SK-N-SH (cell line): ENCODE measurements around the gene PFKP. TPM values are rescaled to one million over a fixed set of nuclear protein-coding genes. Genes with fewer than 3 reads are reported as not detected.

Experiments
- CTCF ChIA-PET: fragments of 300-600, 350-600 bp; formaldehyde crosslinking; extraction: SDS; loops from one replicate; lab custom pipeline; 2021; lab: Yijun Ruan, JAX
- POLR2A ChIA-PET: fragments of 350-600 bp; sonication (Branson Sonifier 250); formaldehyde crosslinking; extraction: SDS; loops from one replicate; lab custom pipeline; 2020; ENCODE audit warnings: antibody characterized with exemption, inconsistent platforms; lab: Yijun Ruan, JAX
- DNase-seq: peaks from one replicate; pipeline ENCODE4 v3.0.0; 2012
- H2AFZ ChIP-seq: fragments of 200-600 bp; sonication (generic); 2 replicates; pipeline ENCODE4 v1.8.1; 2016; ENCODE audit warnings: antibody characterized with exemption, mild to moderate bottlenecking, low read depth
- H3F3A ChIP-seq: fragments of 200-600 bp; sonication (generic); replicated peaks from 2 replicates; pipeline ENCODE3; 2016; ENCODE audit warnings: antibody characterized with exemption, mild to moderate bottlenecking; ENCODE audit not compliant: insufficient read depth
- H3K27ac ChIP-seq, 2 experiments: fragments of 200-500 bp in 1 of 2; fragments of 200-600 bp in 1 of 2; sonication (Bioruptor generic) in 1 of 2; sonication (generic), shearing (Covaris generic) in 1 of 2; 2 replicates each; pipeline versions ENCODE4 v1.5.1 to v1.6.1; 2014 to 2016; ENCODE audit warnings: low read depth in 2 of 2, inconsistent platforms in 1 of 2, low read length in 1 of 2, mild to moderate bottlenecking in 1 of 2, mixed read lengths in 1 of 2
- H3K27me3 ChIP-seq: fragments of 200-600 bp; sonication (generic), shearing (Covaris generic); 2 replicates; pipeline ENCODE4 v1.6.1; 2016; ENCODE audit warnings: mixed run types; ENCODE audit not compliant: insufficient read depth
- H3K36me3 ChIP-seq, 2 experiments: fragments of 200-500 bp in 1 of 2; fragments of 200-600 bp in 1 of 2; sonication (Bioruptor generic) in 1 of 2; sonication (generic) in 1 of 2; replicated peaks in 1 of 2; 2 replicates each; pipeline versions ENCODE3 to v1.5.1; 2014 to 2016; ENCODE audit warnings: low read length in 1 of 2, mild to moderate bottlenecking in 1 of 2; ENCODE audit not compliant: insufficient read depth in 2 of 2, control insufficient read depth in 1 of 2
- H3K4me1 ChIP-seq, 2 experiments: fragments of 200-500 bp in 1 of 2; fragments of 200-600 bp in 1 of 2; sonication (Bioruptor generic) in 1 of 2; sonication (generic), shearing (Covaris generic) in 1 of 2; 2 replicates each; pipeline versions ENCODE4 v1.5.1 to v1.6.1; 2014 to 2016; ENCODE audit warnings: low read depth in 1 of 2, low read length in 1 of 2, mixed run types in 1 of 2; ENCODE audit not compliant: insufficient read depth in 2 of 2, control insufficient read depth in 1 of 2
- H3K4me2 ChIP-seq: fragments of 200-600 bp; sonication (generic), shearing (Covaris generic); 2 replicates; pipeline ENCODE4 v1.6.1; 2017; ENCODE audit warnings: mixed run types
- H3K4me3 ChIP-seq, 2 experiments: fragments of 200-500 bp in 1 of 2; fragments of 200-600 bp in 1 of 2; sonication (Bioruptor generic) in 1 of 2; sonication (generic), shearing (Covaris generic) in 1 of 2; 2 replicates each; pipeline versions ENCODE4 v1.5.1 to v1.8.1; 2014 to 2016; ENCODE audit warnings: low read depth in 2 of 2, inconsistent platforms in 1 of 2, low read length in 1 of 2, mild to moderate bottlenecking in 1 of 2, mixed read lengths in 1 of 2, moderate library complexity in 1 of 2
- H3K79me2 ChIP-seq: fragments of 200-600 bp; sonication (generic); 2 replicates; pipeline ENCODE4 v1.8.1; 2017; ENCODE audit warnings: mild to moderate bottlenecking; ENCODE audit not compliant: insufficient read depth
- H3K9ac ChIP-seq: fragments of 200-600 bp; sonication (generic); 2 replicates; pipeline ENCODE4 v1.6.1; 2017; ENCODE audit warnings: mixed run types
- H3K9me2 ChIP-seq: fragments of 200-600 bp; sonication (generic); 2 replicates; pipeline ENCODE4 v1.6.1; 2017; ENCODE audit warnings: mixed run types
- H3K9me3 ChIP-seq: fragments of 200-600 bp; sonication (generic); 2 replicates; pipeline ENCODE4 v1.6.1; 2017; ENCODE audit warnings: mixed run types, mild to moderate bottlenecking, moderate library complexity
- H4K20me1 ChIP-seq: fragments of 200-600 bp; sonication (generic); 2 replicates; pipeline ENCODE4 v1.6.1; 2017; ENCODE audit warnings: mild to moderate bottlenecking, mixed run types; ENCODE audit not compliant: insufficient read depth
- CHD2 ChIP-seq: fragments of 150-350 bp; IDR thresholded peaks from 2 replicates; pipeline ENCODE4 v1.6.1; 2018; ENCODE audit warnings: low read length; ENCODE audit not compliant: partially characterized antibody
- ELF1 ChIP-seq: IDR thresholded peaks from 2 replicates; pipeline ENCODE4 v1.4.0; 2012
- FOSL2 ChIP-seq: IDR thresholded peaks from 2 replicates; pipeline ENCODE4 v1.4.0; 2012; ENCODE audit warnings: low read depth, mild to moderate bottlenecking, moderate library complexity, borderline replicate concordance
- GATA2 ChIP-seq: sonication (generic); formaldehyde crosslinking; IDR thresholded peaks from 2 replicates; pipeline ENCODE4 v1.5.0; 2020; ENCODE audit warnings: mild to moderate bottlenecking, missing genetic modification reagents
- IRF3 ChIP-seq: fragments of 150-350 bp; IDR thresholded peaks from 2 replicates; pipeline ENCODE4 v1.6.1; 2016; ENCODE audit warnings: mild to moderate bottlenecking, low read depth, low read length
- JUND ChIP-seq: IDR thresholded peaks from 2 replicates; pipeline ENCODE4 v1.4.0; 2012
- MAX ChIP-seq: IDR thresholded peaks from 2 replicates; pipeline ENCODE4 v1.4.0; 2012; ENCODE audit warnings: low read depth
- NFIC ChIP-seq: IDR thresholded peaks from 2 replicates; pipeline ENCODE4 v1.4.0; 2012; ENCODE audit warnings: borderline replicate concordance
- NRF1 ChIP-seq: IDR thresholded peaks from 2 replicates; pipeline ENCODE4 v1.6.1; 2012; ENCODE audit warnings: low read depth, mild to moderate bottlenecking, low read length
- POLR2AphosphoS5 ChIP-seq: IDR thresholded peaks from 2 replicates; pipeline ENCODE4 v1.6.1; 2012; ENCODE audit warnings: low read depth, low read length
- RXRA ChIP-seq: IDR thresholded peaks from 2 replicates; pipeline ENCODE4 v1.4.0; 2012; ENCODE audit warnings: low read depth, mild to moderate bottlenecking, borderline replicate concordance
- SIN3A ChIP-seq: IDR thresholded peaks from 2 replicates; pipeline ENCODE4 v1.6.1; 2012; ENCODE audit warnings: low read depth, mild to moderate bottlenecking, low read length, moderate library complexity, borderline replicate concordance
- TEAD4 ChIP-seq: IDR thresholded peaks from 2 replicates; pipeline ENCODE4 v1.4.0; 2012; ENCODE audit warnings: mild to moderate bottlenecking, borderline replicate concordance; ENCODE audit not compliant: insufficient read depth
- USF1 ChIP-seq: IDR thresholded peaks from 2 replicates; pipeline ENCODE4 v1.4.0; 2012; ENCODE audit warnings: low read depth, borderline replicate concordance
- YY1 ChIP-seq: IDR thresholded peaks from 2 replicates; pipeline ENCODE4 v1.4.0; 2012; ENCODE audit warnings: low read depth, mild to moderate bottlenecking
- WGBS: methylation state at CpG from one replicate; pipeline ENCODE4 v1.1.6; 2017; ENCODE audit warnings: low lambda C conversion rate; 5-methylcytosine and 5-hydroxymethylcytosine counted together
- polyA plus RNA-seq, 3 experiments: library from polyadenylated mRNA; depleted of rRNA; stranded (reverse); fragments of >200 nt; gene quantifications; 2 replicates each; pipeline ENCODE4 v1.2.3, GENCODE V29; 2012
- TF ChIP-seq, protein P1 (sequence below): fragments of 200-600 bp; sonication (generic); IDR thresholded peaks from 2 replicates; pipeline ENCODE4 v1.6.1; 2017; ENCODE audit warnings: antibody characterized with exemption, mild to moderate bottlenecking, moderate library complexity

PFKP gene
- polyA plus RNA-seq, 1 of the 3 experiments (the other 2 are of a cell fraction), result 175 TPM

DNA sequence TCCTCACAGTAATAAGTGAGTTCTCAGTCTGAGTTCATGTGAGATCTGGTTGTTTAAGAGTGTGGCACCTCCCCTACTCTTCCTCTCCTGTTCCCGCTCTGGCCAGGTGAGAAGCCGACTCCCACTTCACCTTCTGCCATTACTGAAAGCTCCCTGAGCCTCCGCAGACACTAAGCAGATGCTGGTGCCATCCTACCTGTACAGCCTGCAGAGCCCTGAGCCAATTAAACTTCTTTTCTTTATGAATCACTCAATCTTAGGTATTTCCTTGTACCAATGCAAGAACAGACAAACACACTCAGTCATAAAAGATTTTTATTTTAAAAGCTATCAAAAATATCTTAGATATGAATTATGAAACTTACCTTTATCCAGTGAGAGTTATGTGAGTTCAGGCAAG, 39.5 kb upstream of the PFKP start:
- ChIA-PET POLR2A (no interaction called here), CTCF (interaction anchor here (0.8 to 1.2 kb wide), 2 partner anchors 15 to 100 kb away, joined by 3 to 4 read pairs; no protein-coding TSS in a partner anchor)
- H3K4me3 ChIP-seq, result no peak overlapping the region
- no peaks in the 10 kb centered on the region for H3K36me3 ChIP-seq
- no peak overlapping the region for H3K9ac ChIP-seq
- peaks cover 21% of the 10 kb centered on the region for H3K27me3 ChIP-seq
- H3F3A ChIP-seq, result no peaks in the 10 kb centered on the region
- 46% methylated on average over 3 of the region's 3 CpGs for WGBS
- H4K20me1 ChIP-seq, result no peaks in the 10 kb centered on the region
- DNase-seq, result no peak
- H3K9me3 ChIP-seq, result no peaks in the 10 kb centered on the region
- no peak overlapping the region for H3K27ac ChIP-seq
- H3K4me2 ChIP-seq, result no peak overlapping the region
- H3K4me1 ChIP-seq, result no peaks in the 10 kb centered on the region; a peak in 1 of 4 replicates
- H3K79me2 ChIP-seq, result no peaks in the 10 kb centered on the region
- no peak overlapping the region for H2AFZ ChIP-seq
- H3K9me2 ChIP-seq, result no peaks in the 10 kb centered on the region
- TF ChIP-seq GATA2 (no peak), RXRA (no peak), SIN3A (no peak), ELF1 (no peak), YY1 (no peak), TEAD4 (no peak), USF1 (no peak), JUND (no peak), IRF3 (no peak)

DNA sequence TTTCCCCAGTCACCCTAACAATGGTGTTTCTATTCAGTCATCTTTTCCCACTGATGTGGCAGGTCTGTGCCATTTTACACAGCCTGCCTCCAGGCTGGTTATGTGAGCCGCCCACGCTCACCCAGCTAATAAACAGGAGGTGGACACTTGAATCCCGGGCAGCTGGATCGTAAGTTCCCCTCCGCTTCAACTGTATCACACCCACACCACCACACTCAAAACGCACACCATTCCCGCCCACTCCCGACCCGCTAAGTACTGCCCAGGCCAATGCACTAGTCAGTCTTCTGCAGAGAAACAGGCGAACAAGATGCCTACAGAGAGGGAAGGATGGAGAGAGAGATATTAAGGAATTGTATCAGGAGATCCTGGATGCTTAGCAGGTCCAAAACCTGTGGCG, 38.9 kb upstream of the PFKP start:
- Histone ChIP-seq H3K4me3 (no peak overlapping the region), H4K20me1 (no peaks in the 10 kb centered on the region)
- TF ChIP-seq NRF1, result no peak
- no peak for TF ChIP-seq FOSL2
- no peak for TF ChIP-seq USF1
- TF ChIP-seq GATA2, result no peak
- no peak for TF ChIP-seq YY1
- TF ChIP-seq, protein P1, sequence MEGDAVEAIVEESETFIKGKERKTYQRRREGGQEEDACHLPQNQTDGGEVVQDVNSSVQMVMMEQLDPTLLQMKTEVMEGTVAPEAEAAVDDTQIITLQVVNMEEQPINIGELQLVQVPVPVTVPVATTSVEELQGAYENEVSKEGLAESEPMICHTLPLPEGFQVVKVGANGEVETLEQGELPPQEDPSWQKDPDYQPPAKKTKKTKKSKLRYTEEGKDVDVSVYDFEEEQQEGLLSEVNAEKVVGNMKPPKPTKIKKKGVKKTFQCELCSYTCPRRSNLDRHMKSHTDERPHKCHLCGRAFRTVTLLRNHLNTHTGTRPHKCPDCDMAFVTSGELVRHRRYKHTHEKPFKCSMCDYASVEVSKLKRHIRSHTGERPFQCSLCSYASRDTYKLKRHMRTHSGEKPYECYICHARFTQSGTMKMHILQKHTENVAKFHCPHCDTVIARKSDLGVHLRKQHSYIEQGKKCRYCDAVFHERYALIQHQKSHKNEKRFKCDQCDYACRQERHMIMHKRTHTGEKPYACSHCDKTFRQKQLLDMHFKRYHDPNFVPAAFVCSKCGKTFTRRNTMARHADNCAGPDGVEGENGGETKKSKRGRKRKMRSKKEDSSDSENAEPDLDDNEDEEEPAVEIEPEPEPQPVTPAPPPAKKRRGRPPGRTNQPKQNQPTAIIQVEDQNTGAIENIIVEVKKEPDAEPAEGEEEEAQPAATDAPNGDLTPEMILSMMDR, result no peak
- TF ChIP-seq IRF3, result no peak
- no peak for TF ChIP-seq CHD2
- TF ChIP-seq MAX, result no peak
- TF ChIP-seq POLR2AphosphoS5, result no peak
- no peak for TF ChIP-seq TEAD4
- TF ChIP-seq NFIC, result no peak
- TF ChIP-seq, all 33 proteins: peak for 0
- Histone ChIP-seq H3K79me2 (no peaks in the 10 kb centered on the region), H3K4me1 (no peaks in the 10 kb centered on the region; a peak in 1 of 4 replicates), H3K9me3 (no peaks in the 10 kb centered on the region), H3K4me2 (no peak overlapping the region), H3K27ac (no peak overlapping the region), H3K36me3 (no peaks in the 10 kb centered on the region), H3F3A (no peaks in the 10 kb centered on the region), H2AFZ (no peak overlapping the region), H3K9me2 (no peaks in the 10 kb centered on the region), H3K9ac (no peak overlapping the region), H3K27me3 (peaks cover 21% of the 10 kb centered on the region)
- CTCF ChIA-PET, result no interaction called here
- no peak for DNase-seq
- POLR2A ChIA-PET, result no interaction called here
- WGBS, result 74% methylated on average over 11 of the region's 11 CpGs
